OCI-LY1 (cell line): ENCODE results near the gene ARFGEF2.

ENCODE experiments used
- H2AFZ ChIP-seq: fragments of 200-600 bp; sonication (generic), shearing (Covaris generic); 2 replicates; pipeline ENCODE4 v1.6.0; 2014; ENCODE audit warnings: antibody characterized with exemption, mild to moderate bottlenecking, low read length
- H3F3A ChIP-seq: fragments of 200-600 bp; sonication (generic), shearing (Covaris generic); 2 replicates; pipeline ENCODE4 v1.6.0; 2014; ENCODE audit warnings: mild to moderate bottlenecking, antibody characterized with exemption, low read length, moderate library complexity; ENCODE audit not compliant: insufficient read depth
- H3K27ac ChIP-seq: fragments of 200-600 bp; sonication (generic); 2 replicates; pipeline ENCODE4 v1.5.1; 2014; ENCODE audit warnings: low read length, mixed run types, mild to moderate bottlenecking, low read depth; ENCODE audit not compliant: poor library complexity, severe bottlenecking
- H3K27me3 ChIP-seq: fragments of 200-600 bp; sonication (generic); 2 replicates; pipeline ENCODE4 v1.6.0; 2014; ENCODE audit warnings: antibody characterized with exemption, mild to moderate bottlenecking, low read length, moderate library complexity; ENCODE audit not compliant: insufficient read depth
- H3K36me3 ChIP-seq: fragments of 200-600 bp; sonication (generic); 2 replicates; pipeline ENCODE4 v1.6.1; 2014; ENCODE audit warnings: mild to moderate bottlenecking, antibody characterized with exemption, low read length, moderate library complexity, mixed read lengths; ENCODE audit not compliant: insufficient read depth
- H3K4me1 ChIP-seq: fragments of 200-600 bp; sonication (generic); 2 replicates; pipeline ENCODE4 v1.5.1; 2014; ENCODE audit warnings: mild to moderate bottlenecking, low read length, moderate library complexity; ENCODE audit not compliant: insufficient read depth, severe bottlenecking
- H3K4me2 ChIP-seq: fragments of 200-600 bp; sonication (generic), shearing (Covaris generic); 2 replicates; pipeline ENCODE4 v1.6.1; 2014; ENCODE audit warnings: low read length
- H3K4me3 ChIP-seq: fragments of 200-600 bp; sonication (generic); 2 replicates; pipeline ENCODE4 v1.5.1; 2014; ENCODE audit warnings: low read length, low read depth, mild to moderate bottlenecking, mixed read lengths; ENCODE audit not compliant: poor library complexity, severe bottlenecking
- H3K79me2 ChIP-seq: fragments of 200-600 bp; shearing (Covaris generic); 2 replicates; pipeline ENCODE4 v1.6.1; 2016; ENCODE audit warnings: mixed run types, low read length, mixed read lengths; ENCODE audit not compliant: insufficient read depth
- H3K9ac ChIP-seq: fragments of 200-600 bp; sonication (generic), shearing (Covaris generic); 2 replicates; pipeline ENCODE4 v1.6.1; 2014; ENCODE audit warnings: mild to moderate bottlenecking, low read length, mixed read lengths
- H3K9me2 ChIP-seq: fragments of 200-600 bp; sonication (generic), shearing (Covaris generic); 2 replicates; pipeline ENCODE4 v1.6.1; 2014; ENCODE audit warnings: low read depth, mild to moderate bottlenecking, low read length, mixed read lengths
- H3K9me3 ChIP-seq: fragments of 200-600 bp; shearing (Covaris generic); 2 replicates; pipeline ENCODE4 v1.6.1; 2014; ENCODE audit warnings: low read length, mixed read lengths
- H4K20me1 ChIP-seq: fragments of 200-600 bp; sonication (generic), shearing (Covaris generic); 2 replicates; pipeline ENCODE4 v1.6.0; 2016; ENCODE audit warnings: mild to moderate bottlenecking, low read length; ENCODE audit not compliant: insufficient read depth
- CTCF ChIP-seq: fragments of 200-600 bp; sonication (generic), shearing (Covaris generic); IDR thresholded peaks from 2 replicates; pipeline ENCODE4 v1.5.1; 2017; ENCODE audit warnings: mild to moderate bottlenecking, antibody characterized with exemption, low read length, moderate library complexity, mixed read lengths
- EZH2 ChIP-seq: fragments of 200-600 bp; sonication (generic), shearing (Covaris generic); IDR thresholded peaks from 2 replicates; pipeline ENCODE4 v1.8.0; 2017; ENCODE audit warnings: borderline replicate concordance, mixed run types, mild to moderate bottlenecking, antibody characterized with exemption, low read length, moderate library complexity, mixed read lengths

ARFGEF2 gene

GRCh38 chr20:48910347-48910781 is 11.1 kb upstream of the ARFGEF2 start:
- Histone ChIP-seq H3F3A (no peaks in the 10 kb centered on the region), H3K27me3 (no peaks in the 10 kb centered on the region)
- no peak for TF ChIP-seq CTCF
- no peak for TF ChIP-seq EZH2

GRCh38 chr20:48912065-48912464 is 9.4 kb upstream of the ARFGEF2 start:
- H3K9ac ChIP-seq: no peak overlapping the region
- no peak overlapping the region for H3K4me3 ChIP-seq
- H3K27ac ChIP-seq: no peak overlapping the region
- H3K9me2 ChIP-seq: no peaks in the 10 kb centered on the region
- no peaks in the 10 kb centered on the region for H3K4me1 ChIP-seq
- no peak overlapping the region for H3K4me2 ChIP-seq
- no peaks in the 10 kb centered on the region for H4K20me1 ChIP-seq
- H3F3A ChIP-seq: no peaks in the 10 kb centered on the region
- H3K79me2 ChIP-seq: no peaks in the 10 kb centered on the region
- TF ChIP-seq CTCF: no peak
- no peak for TF ChIP-seq EZH2
- H3K36me3 ChIP-seq: no peaks in the 10 kb centered on the region; the same call in 1 of the 2 replicates
- H2AFZ ChIP-seq: no peak overlapping the region
- H3K27me3 ChIP-seq: 0 out of 2 replicates have a peak, but pooled peaks cover 4% of the 10 kb centered on the region
- peaks cover 7% of the 10 kb centered on the region; the same call in 1 of the 2 replicates for H3K9me3 ChIP-seq

More at GRCh38 chr20:48910347-48910781, 11.1 kb upstream of the ARFGEF2 start:
- H3K27ac ChIP-seq: no peak overlapping the region
- no peak overlapping the region for H3K4me3 ChIP-seq
- no peak overlapping the region for H3K4me2 ChIP-seq
- H3K9ac ChIP-seq: no peak overlapping the region
- no peaks in the 10 kb centered on the region; the same call in 1 of the 2 replicates for H3K36me3 ChIP-seq
- H2AFZ ChIP-seq: no peak overlapping the region
- no peaks in the 10 kb centered on the region for H3K79me2 ChIP-seq
- H3K4me1 ChIP-seq: no peaks in the 10 kb centered on the region
- peaks cover 7% of the 10 kb centered on the region; the same call in 1 of the 2 replicates for H3K9me3 ChIP-seq
- H3K9me2 ChIP-seq: no peaks in the 10 kb centered on the region
- H4K20me1 ChIP-seq: no peaks in the 10 kb centered on the region

GRCh38 chr20:48916699-48917098 is 4.8 kb upstream of the ARFGEF2 start:
- Histone ChIP-seq H3K27ac (no peak overlapping the region), H3K4me1 (peaks cover 6% of the 10 kb centered on the region), H2AFZ (no peak overlapping the region), H3F3A (no peaks in the 10 kb centered on the region), H3K4me3 (no peak overlapping the region), H3K9me2 (no peaks in the 10 kb centered on the region), H3K9ac (no peak overlapping the region), H3K36me3 (no peaks in the 10 kb centered on the region), H3K79me2 (no peaks in the 10 kb centered on the region), H3K4me2 (no peak overlapping the region), H4K20me1 (no peaks in the 10 kb centered on the region), H3K27me3 (0 out of 2 replicates have a peak, but pooled peaks cover 4% of the 10 kb centered on the region), H3K9me3 (no peaks in the 10 kb centered on the region)
- no peak for TF ChIP-seq CTCF
- no peak for TF ChIP-seq EZH2
